Kidney (tissue), 14 donors: Measurements from ENCODE around the gene ASPHD1. TPM values are rescaled to one million over a fixed set of nuclear protein-coding genes. Genes with fewer than 3 reads are reported as not detected.
"Not testable (repeated sequence)": the region's sequence is repeated elsewhere in the genome, so short reads cannot be mapped to it uniquely, and the experiment has no call there.

Source experiments
- DNase-seq, 5 donors: peaks; one replicate each; pipeline ENCODE4 v3.0.0-alpha.2; 2013 to 2020
- FAIRE-seq: peaks from 2 replicates; lab custom pipeline; 2012; peaks lifted over from hg19 to GRCh38; lab: Jason Lieb, UNC
- H3K27ac ChIP-seq, 2 donors: one replicate each; pipeline ENCODE4 v1.7.0; 2013; ENCODE audit warnings: low read depth in 2 of 2, low read length in 2 of 2, inconsistent platforms in 1 of 2
- H3K27me3 ChIP-seq: one replicate; pipeline ENCODE4 v1.7.1; 2013; ENCODE audit warnings: low read length, inconsistent platforms; ENCODE audit not compliant: control insufficient read depth, insufficient read depth
- H3K36me3 ChIP-seq, 3 donors: one replicate each; pipeline versions ENCODE4 v1.7.0 to v1.7.1; 2013; ENCODE audit warnings: low read length in 3 of 3, control low read depth in 1 of 3, inconsistent platforms in 1 of 3; ENCODE audit not compliant: insufficient read depth in 3 of 3, control insufficient read depth in 2 of 3
- H3K4me1 ChIP-seq, 3 donors: one replicate each; pipeline versions ENCODE4 v1.7.0 to v1.7.1; 2013; ENCODE audit warnings: low read length in 3 of 3, inconsistent platforms in 1 of 3, low read depth in 1 of 3; ENCODE audit not compliant: control insufficient read depth in 2 of 3, insufficient read depth in 2 of 3
- H3K4me3 ChIP-seq, 3 donors: one replicate each; pipeline versions ENCODE4 v1.7.0 to v1.8.1; 2013; ENCODE audit warnings: low read length in 3 of 3, control low read depth in 1 of 3, inconsistent platforms in 1 of 3
- H3K9ac ChIP-seq, 3 donors: one replicate each; pipeline versions ENCODE4 v1.7.0 to v1.7.1; 2013; ENCODE audit warnings: low read length in 3 of 3, control low read depth in 1 of 3, inconsistent platforms in 1 of 3
- H3K9me3 ChIP-seq, 3 donors: one replicate each; pipeline versions ENCODE4 v1.7.0 to v1.7.1; 2013; ENCODE audit warnings: low read length in 3 of 3, control low read depth in 1 of 3, inconsistent platforms in 1 of 3; ENCODE audit not compliant: control insufficient read depth in 2 of 3, insufficient read depth in 1 of 3
- CTCF ChIP-seq: IDR thresholded peaks from 3 replicates; pipeline ENCODE4 v1.5.1; 2012; ENCODE audit warnings: mild to moderate bottlenecking, moderate library complexity, borderline replicate concordance; ENCODE audit not compliant: insufficient read depth; ENCODE audit errors: extremely low read depth
- intact Hi-C: fragments of 100-400 bp; cut with DNase I; formaldehyde crosslinking; loops from one replicate; pipeline ENCODE4 v1.11.1; 2022
- polyA plus RNA-seq: library from polyadenylated mRNA; stranded (reverse); fragments of 350-450 nt; fragmentation: Illumina TruSeq; extraction: RNeasy Lipid Tissue Mini Kit (QIAGEN cat#74804); gene quantifications from one replicate; pipeline ENCODE4 v1.2.3, GENCODE V29; 2014; ENCODE audit warnings: low read depth, low replicate concordance; ENCODE audit not compliant: insufficient read depth
- total RNA-seq: library from RNA; stranded (reverse); fragmentation: NEBNext Ultra II Directional; extraction: Animal tissue kit (Norgen Biotek cat#: 25700); gene quantifications from one replicate; pipeline ENCODE4 v1.2.1, GENCODE V29; 2021
- donor health status: control.
- donor health status: control.
- donor health status: control.
- donor health status: control.
- donor health status: control.
- donor health status: DM: yes; HTN: yes; CAD: no.
- donor health status: Normal renal cell carcinoma (clear cell type).

ASPHD1 gene
- total and polyA plus RNA-seq, 2 donors from 2014 or later = 6.1 to 8.9 TPM

GRCh38 chr16:29883987-29884386 lies 16.3 kb upstream of the ASPHD1 start:
- no peak for FAIRE-seq
- Histone ChIP-seq H3K36me3 (no peaks in the 10 kb centered on the region), H3K4me1 (no peaks in the 10 kb centered on the region), H3K27me3 (no peaks in the 10 kb centered on the region), H3K9ac (no peak overlapping the region), H3K27ac (no peak overlapping the region), H3K4me3 (no peak overlapping the region), H3K9me3 (no peaks in the 10 kb centered on the region)
- DNase-seq = no peak
- intact Hi-C loops = no loop called here
- no peak for TF ChIP-seq CTCF

- H3K9ac ChIP-seq, H3K36me3 ChIP-seq, H3K4me1 ChIP-seq, H3K4me3 ChIP-seq, H3K27ac ChIP-seq, DNase-seq, intact Hi-C loops, H3K9me3 ChIP-seq, H3K27me3 ChIP-seq, FAIRE-seq: not testable (repeated sequence)
Observed at GRCh38 chr16:29889372-29889771, 10.9 kb upstream of the ASPHD1 start.

GRCh38 chr16:29891525-29892457 lies 8.5 kb upstream of the ASPHD1 start:
- no peaks in the 10 kb centered on the region for H3K36me3 ChIP-seq
- H3K4me3 ChIP-seq = no peak overlapping the region
- no peak overlapping the region for H3K9ac ChIP-seq
- DNase-seq (peak in 1 of 5 donors; percentile 32), FAIRE-seq (no peak)
- intact Hi-C loops = no loop called here
- H3K4me1 ChIP-seq = no peaks in the 10 kb centered on the region
- H3K27me3 ChIP-seq = no peaks in the 10 kb centered on the region
- H3K27ac ChIP-seq = no peak overlapping the region
- TF ChIP-seq CTCF = no peak
- H3K9me3 ChIP-seq = no peaks in the 10 kb centered on the region

- no peak overlapping the region for H3K4me3 ChIP-seq
- no peak for TF ChIP-seq CTCF
- H3K4me1 ChIP-seq = no peaks in the 10 kb centered on the region
- no peak overlapping the region for H3K9ac ChIP-seq
- H3K27me3 ChIP-seq = no peaks in the 10 kb centered on the region
- no peaks in the 10 kb centered on the region for H3K36me3 ChIP-seq
- intact Hi-C loops = no loop called here
- FAIRE-seq = no peak
- no peak for DNase-seq
- H3K27ac ChIP-seq = no peak overlapping the region
- no peaks in the 10 kb centered on the region for H3K9me3 ChIP-seq
Observed at GRCh38 chr16:29892458-29892813, 7.9 kb upstream of the ASPHD1 start.
